ENCODE data around the gene CSTPP1. TPM values are rescaled to one million over a fixed set of nuclear protein-coding genes. Genes with fewer than 3 reads are reported as not detected.

CSTPP1 gene
- total RNA-seq, 2 experiments from 2014 or later: 12.8 to 14.4 TPM

GRCh38 chr11:47144541-47144940 is 208.0 kb downstream of the CSTPP1 start:
- H3K36me3 Mint-ChIP-seq (ENCODE audit: low read depth): no peaks in the 10 kb centered on the region
- intact Hi-C loops (cut with micrococcal nuclease): no loop called here
- H3K9me3 Mint-ChIP-seq: no peaks in the 10 kb centered on the region
- H3K27ac Mint-ChIP-seq: no peak overlapping the region
- ChIA-PET CTCF (interaction anchor here (3.7 kb wide), 1 partner anchor 9 kb away, joined by 20 read pairs; no protein-coding TSS in a partner anchor), POLR2A (no interaction called here)
- DNase-seq: no peak
- no peaks in the 10 kb centered on the region for H3K27me3 Mint-ChIP-seq
- no peaks in the 10 kb centered on the region for H3K4me1 Mint-ChIP-seq (ENCODE audit: low read depth)
- no peak for ATAC-seq
- H3K4me3 Mint-ChIP-seq: no peak overlapping the region
- no peak for TF ChIP-seq CTCF (IDR thresholded peaks at IDR 0.05)

GRCh38 chr11:47147250-47147649 is 210.7 kb downstream of the CSTPP1 start:
- Mint-ChIP-seq H3K27ac (no peak overlapping the region), H3K36me3 (ENCODE audit: low read depth) (no peaks in the 10 kb centered on the region), H3K4me1 (ENCODE audit: low read depth) (no peaks in the 10 kb centered on the region), H3K27me3 (no peaks in the 10 kb centered on the region), H3K4me3 (no peak overlapping the region), H3K9me3 (no peaks in the 10 kb centered on the region)
- CTCF ChIA-PET: interaction anchor here (1.1 to 1.3 kb wide), 3 partner anchors 35 to 251 kb away, joined by 3 read pairs; no protein-coding TSS in a partner anchor
- intact Hi-C loops (cut with micrococcal nuclease): no loop called here
- no peak for ATAC-seq
- no peak for TF ChIP-seq CTCF (IDR thresholded peaks at IDR 0.05)
- DNase-seq: no peak
- POLR2A ChIA-PET: interaction anchor here (0.7 to 1.2 kb wide), 6 partner anchors 13 to 609 kb away, joined by 3 read pairs; no protein-coding TSS in a partner anchor

- Mint-ChIP-seq H3K9me3 (no peaks in the 10 kb centered on the region), H3K27ac (no peak overlapping the region), H3K4me3 (no peak overlapping the region), H3K27me3 (no peaks in the 10 kb centered on the region), H3K36me3 (ENCODE audit: low read depth) (no peaks in the 10 kb centered on the region), H3K4me1 (ENCODE audit: low read depth) (no peaks in the 10 kb centered on the region)
- TF ChIP-seq CTCF (IDR thresholded peaks at IDR 0.05): no peak
- intact Hi-C loops (cut with micrococcal nuclease): no loop called here
- DNase-seq (no peak), ATAC-seq (no peak)
- POLR2A ChIA-PET: interaction anchor here (0.7 to 1.2 kb wide), 2 partner anchors 89 to 231 kb away, joined by 3 read pairs; no protein-coding TSS in a partner anchor
- CTCF ChIA-PET: interaction anchor here (1.2 to 1.3 kb wide), 2 partner anchors 228 to 252 kb away, joined by 3 read pairs; no protein-coding TSS in a partner anchor
These were observed 211.1 kb downstream of the CSTPP1 start for GRCh38 chr11:47147681-47148080.

GRCh38 chr11:47148270-47148669 is 211.7 kb downstream of the CSTPP1 start:
- CTCF ChIA-PET: interaction anchor here (0.7 kb wide), 1 partner anchor 15 kb away, joined by 3 read pairs; no protein-coding TSS in a partner anchor
- Mint-ChIP-seq H3K4me1 (ENCODE audit: low read depth) (peaks cover 4% of the 10 kb centered on the region), H3K27ac (no peak overlapping the region), H3K27me3 (no peaks in the 10 kb centered on the region), H3K9me3 (no peaks in the 10 kb centered on the region), H3K36me3 (ENCODE audit: low read depth) (no peaks in the 10 kb centered on the region), H3K4me3 (no peak overlapping the region)
- no peak for ATAC-seq
- POLR2A ChIA-PET: no interaction called here
- no peak for TF ChIP-seq CTCF (IDR thresholded peaks at IDR 0.05)
- DNase-seq: no peak
- intact Hi-C loops (cut with micrococcal nuclease): no loop called here

- no peak for DNase-seq
- no peak for ATAC-seq
- H3K4me3 Mint-ChIP-seq: no peak overlapping the region
- H3K36me3 Mint-ChIP-seq (ENCODE audit: low read depth): no peaks in the 10 kb centered on the region
- no peaks in the 10 kb centered on the region for H3K27me3 Mint-ChIP-seq
- CTCF ChIA-PET: interaction anchor here (0.7 to 1.8 kb wide), 2 partner anchors 12 to 14 kb away, joined by 3 to 5 read pairs; no protein-coding TSS in a partner anchor
- TF ChIP-seq CTCF (IDR thresholded peaks at IDR 0.05): no peak
- no peak overlapping the region for H3K27ac Mint-ChIP-seq
- POLR2A ChIA-PET: no interaction called here
- intact Hi-C loops (cut with micrococcal nuclease): no loop called here
- no peaks in the 10 kb centered on the region for H3K9me3 Mint-ChIP-seq
- peaks cover 9% of the 10 kb centered on the region for H3K4me1 Mint-ChIP-seq (ENCODE audit: low read depth)
These were observed 212.5 kb downstream of the CSTPP1 start for GRCh38 chr11:47148903-47149531.
